Body of pancreas (tissue), 4 donors: ENCODE measurements around the gene DOK6. TPM values are rescaled to one million over a fixed set of nuclear protein-coding genes. Genes with fewer than 3 reads are reported as not detected.

Experiments
- ATAC-seq: fragments of 150-250 bp; one replicate; pipeline ENCODE4 v1.9.1; 2016
- DNase-seq, 4 donors: peaks; one replicate each; pipeline ENCODE4 v3.0.0-alpha.2; 2019
- H3K27ac ChIP-seq, 4 donors: fragments of 200-600 bp; sonication (generic); 1 replicate in 3 of 4; 2 replicates in 1 of 4; pipeline versions ENCODE4 v1.5.1 to v1.6.1; 2016 to 2019; ENCODE audit warnings: mild to moderate bottlenecking in 1 of 4, mixed read lengths in 1 of 4, moderate library complexity in 1 of 4
- H3K27me3 ChIP-seq, 2 donors: fragments of 200-600 bp; sonication (generic); one replicate each; pipeline ENCODE4 v1.6.0; 2016; ENCODE audit warnings: mild to moderate bottlenecking in 1 of 2
- H3K36me3 ChIP-seq, 2 donors: fragments of 200-600 bp; sonication (generic); replicated peaks in 1 of 2; 2 replicates each; pipeline ENCODE4 v1.5.1; 2016; ENCODE audit warnings: low read depth in 2 of 2; ENCODE audit not compliant: insufficient read depth in 1 of 2
- H3K4me1 ChIP-seq: fragments of 200-600 bp; sonication (generic); one replicate; pipeline ENCODE4 v1.6.0; 2016
- H3K4me3 ChIP-seq, 2 donors: fragments of 200-600 bp; sonication (generic); 1 replicate in 1 of 2; 2 replicates in 1 of 2; pipeline ENCODE4 v1.5.1; 2016 to 2019
- H3K9me3 ChIP-seq, 3 donors: fragments of 200-600 bp; sonication (generic); 1 replicate in 2 of 3; 2 replicates in 1 of 3; pipeline ENCODE4 v1.5.1; 2016
- CTCF ChIP-seq, 7 experiments: fragments of 450-650 bp in 4 of 7; fragments of 200-600 bp in 3 of 7; sonication (generic) in 3 of 7; IDR thresholded peaks; one replicate each; pipeline ENCODE4 v1.5.1; 2016 to 2019; ENCODE audit warnings: antibody characterized with exemption in 7 of 7
- POLR2A ChIP-seq, 3 donors: fragments of 450-650 bp; IDR thresholded peaks; one replicate each; pipeline ENCODE4 v1.6.1; 2016; ENCODE audit warnings: antibody characterized with exemption in 3 of 3, mild to moderate bottlenecking in 2 of 3
- WGBS, 2 donors: methylation state at CpG; one replicate each; pipeline ENCODE4 v1.1.5; 2017; 5-methylcytosine and 5-hydroxymethylcytosine counted together
- intact Hi-C: fragments of 100-400 bp; cut with DNase I; formaldehyde crosslinking; loops from one replicate; pipeline ENCODE4 v1.15.1; 2023
- total RNA-seq, 2 donors: library from RNA; depleted of rRNA; stranded (reverse); fragments of >200 nt; gene quantifications; one replicate each; pipeline ENCODE4 v1.1.0, GENCODE V29; 2016

Gene DOK6
- total RNA-seq, 2 donors from 2014 or later, result under 0.01 to 0.66 TPM

GRCh38 chr18:69383186-69383585, 17.5 kb upstream of the DOK6 start:
- DNase-seq (no peak), ATAC-seq (no peak)
- no peak overlapping the region for H3K27ac ChIP-seq
- TF ChIP-seq POLR2A (IDR thresholded peaks at IDR 0.05), result no peak
- intact Hi-C loops, result no loop called here
- H3K36me3 ChIP-seq, result no peaks in the 10 kb centered on the region
- H3K27me3 ChIP-seq, result no peaks in the 10 kb centered on the region
- WGBS, 2 donors, result 47 to 48% methylated on average over 3 of the region's 3 CpGs
- H3K4me3 ChIP-seq, result no peak overlapping the region
- no peaks in the 10 kb centered on the region for H3K4me1 ChIP-seq
- H3K9me3 ChIP-seq, result no peaks in the 10 kb centered on the region

GRCh38 chr18:69387186-69387585, 13.5 kb upstream of the DOK6 start:
- intact Hi-C loops, result no loop called here
- 44 to 54% methylated on average over 2 of the region's 2 CpGs for WGBS, 2 donors
- no peak for DNase-seq
- no peak for ATAC-seq
- H3K36me3 ChIP-seq, result no peaks in the 10 kb centered on the region
- no peak overlapping the region for H3K27ac ChIP-seq
- no peak for TF ChIP-seq POLR2A (IDR thresholded peaks at IDR 0.05)
- TF ChIP-seq CTCF (IDR thresholded peaks at IDR 0.05), result no peak
- no peaks in the 10 kb centered on the region for H3K9me3 ChIP-seq
- H3K27me3 ChIP-seq, result no peaks in the 10 kb centered on the region
- no peak overlapping the region for H3K4me3 ChIP-seq
- no peaks in the 10 kb centered on the region for H3K4me1 ChIP-seq

- no peaks in the 10 kb centered on the region for H3K27me3 ChIP-seq
- DNase-seq (no peak), ATAC-seq (no peak)
- H3K36me3 ChIP-seq, result no peaks in the 10 kb centered on the region
- WGBS, 2 donors, result 56 to 80% methylated on average over 1 of the region's 1 CpG
- H3K9me3 ChIP-seq, result no peaks in the 10 kb centered on the region
- TF ChIP-seq CTCF (IDR thresholded peaks at IDR 0.05) (no peak), POLR2A (IDR thresholded peaks at IDR 0.05) (no peak)
- H3K27ac ChIP-seq, result no peak overlapping the region
- H3K4me3 ChIP-seq, result no peak overlapping the region
- no peaks in the 10 kb centered on the region for H3K4me1 ChIP-seq
- intact Hi-C loops, result no loop called here
Measured at GRCh38 chr18:69388222-69388621, 12.5 kb upstream of the DOK6 start.

- WGBS, 2 donors, result 87 to 93% methylated on average over 7 of the region's 7 CpGs
- Histone ChIP-seq H3K27ac (no peak overlapping the region), H3K4me3 (no peak overlapping the region), H3K4me1 (peaks cover 15% of the 10 kb centered on the region), H3K27me3 (no peaks in the 10 kb centered on the region), H3K9me3 (no peaks in the 10 kb centered on the region), H3K36me3 (no peaks in the 10 kb centered on the region)
- intact Hi-C loops, result no loop called here
- DNase-seq (no peak), ATAC-seq (no peak)
- TF ChIP-seq POLR2A (IDR thresholded peaks at IDR 0.05) (no peak), CTCF (IDR thresholded peaks at IDR 0.05) (no peak)
Measured at GRCh38 chr18:69397096-69397495, 3.6 kb upstream of the DOK6 start.

- no peak for DNase-seq
- Histone ChIP-seq H3K4me3 (no peak overlapping the region), H3K27me3 (no peaks in the 10 kb centered on the region), H3K36me3 (no peaks in the 10 kb centered on the region), H3K27ac (no peak overlapping the region), H3K4me1 (peaks cover 22% of the 10 kb centered on the region), H3K9me3 (no peaks in the 10 kb centered on the region)
- 47% methylated on average over 3 of the region's 3 CpGs for WGBS, 2 donors
- ATAC-seq, result no peak
- intact Hi-C loops, result no loop called here
- TF ChIP-seq CTCF (IDR thresholded peaks at IDR 0.05), result no peak
- TF ChIP-seq POLR2A (IDR thresholded peaks at IDR 0.05), result no peak
Measured at GRCh38 chr18:69399253-69399652, 1.4 kb upstream of the DOK6 start.
